Stimulated activated naive CD4-positive, alpha-beta T cell (primary cell): ENCODE results near the gene GSTA4.
"Not testable (repeated sequence)": the region's sequence is repeated elsewhere in the genome, so short reads cannot be mapped to it uniquely, and the experiment has no call there.

Source experiments
- DNase-seq, 6 experiments: peaks; one replicate each; lab custom pipeline; 2025; lab: John Stamatoyannopoulos, UW

The GSTA4 gene

GRCh38 chr6:52972989-52973388 lies 22.1 kb downstream of the GSTA4 start:
- DNase-seq = no peak

- no peak for DNase-seq
These were observed 25.7 kb downstream of the GSTA4 start for GRCh38 chr6:52969359-52969758.

GRCh38 chr6:52966101-52966500 lies 29.0 kb downstream of the GSTA4 start:
- no peak for DNase-seq

GRCh38 chr6:52965380-52965779 lies 29.7 kb downstream of the GSTA4 start:
- no peak for DNase-seq

- no peak for DNase-seq
These were observed 30.8 kb downstream of the GSTA4 start for GRCh38 chr6:52964318-52964717.

- DNase-seq = no peak
These were observed 32.4 kb downstream of the GSTA4 start for GRCh38 chr6:52962701-52963100.

GRCh38 chr6:52961022-52961421 lies 34.1 kb downstream of the GSTA4 start:
- DNase-seq = not testable (repeated sequence)

- DNase-seq = not testable (repeated sequence)
These were observed 34.9 kb downstream of the GSTA4 start for GRCh38 chr6:52960211-52960610.

GRCh38 chr6:52958546-52959255 lies 36.4 kb downstream of the GSTA4 start:
- no peak for DNase-seq

GRCh38 chr6:52955871-52956270 lies 39.2 kb downstream of the GSTA4 start:
- no peak for DNase-seq

GRCh38 chr6:52953911-52954839 lies 40.9 kb downstream of the GSTA4 start:
- DNase-seq = no peak

- DNase-seq = no peak
These were observed 48.8 kb downstream of the GSTA4 start for GRCh38 chr6:52946306-52946705.

- not testable (repeated sequence) for DNase-seq
These were observed 52.3 kb downstream of the GSTA4 start for GRCh38 chr6:52942821-52943220.

- no peak for DNase-seq
These were observed 52.9 kb downstream of the GSTA4 start for GRCh38 chr6:52942221-52942620.

- no peak for DNase-seq
These were observed 57.2 kb downstream of the GSTA4 start for GRCh38 chr6:52937908-52938307.

- DNase-seq = no peak
These were observed 61.3 kb downstream of the GSTA4 start for GRCh38 chr6:52933778-52934177.

GRCh38 chr6:52931351-52931750 lies 63.7 kb downstream of the GSTA4 start:
- no peak for DNase-seq

- DNase-seq = no peak
These were observed 65.5 kb downstream of the GSTA4 start for GRCh38 chr6:52929321-52930164.
